A204.1 (cell line): ENCODE data around the gene MAGI3.
"Not testable (repeated sequence)": the region's sequence is repeated elsewhere in the genome, so short reads cannot be mapped to it uniquely, and the experiment has no call there.

ENCODE experiments used
- FAIRE-seq: peaks from 2 replicates; lab custom pipeline; 2012; peaks lifted over from hg19 to GRCh38; lab: Jason Lieb, UNC

The MAGI3 gene

DNA sequence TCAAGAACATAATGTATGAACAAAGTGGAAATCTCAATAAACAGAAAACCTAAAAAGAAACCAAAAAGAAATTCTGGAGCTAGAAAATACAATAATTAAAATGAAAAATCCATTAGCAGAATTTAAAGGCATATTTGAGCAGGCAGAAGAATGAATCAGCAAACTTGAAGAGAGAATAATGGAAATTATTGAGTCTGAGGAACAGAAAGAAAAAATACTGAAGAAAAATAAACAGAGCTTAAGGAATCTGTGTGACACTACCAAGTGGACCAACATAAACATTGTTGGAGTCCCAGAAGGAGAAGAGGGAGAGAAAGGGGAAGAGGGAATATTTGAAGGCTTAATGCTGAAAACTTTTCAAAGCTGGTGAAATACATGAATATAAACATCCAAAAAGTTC is 54.5 kb downstream of the MAGI3 start:
- FAIRE-seq: no peak

DNA sequence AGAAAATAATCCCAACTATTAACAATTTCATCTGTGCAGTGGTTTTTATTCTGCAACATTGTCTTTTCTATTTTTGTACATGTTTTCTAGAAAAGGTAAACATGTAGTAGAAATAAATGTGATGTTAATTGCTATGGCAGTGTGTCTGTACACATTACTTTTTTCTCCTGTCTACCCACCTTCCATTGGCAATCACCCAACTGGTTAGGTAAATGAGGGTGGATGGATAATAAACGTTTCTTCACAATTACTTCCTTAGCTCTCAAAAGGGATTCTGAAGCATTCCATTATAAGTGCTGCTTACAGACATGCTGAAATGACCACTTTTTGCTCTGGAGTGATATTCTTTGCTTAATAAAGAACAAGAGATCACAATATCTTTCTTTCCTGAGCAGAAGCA is 61.4 kb downstream of the MAGI3 start:
- FAIRE-seq: no peak

DNA sequence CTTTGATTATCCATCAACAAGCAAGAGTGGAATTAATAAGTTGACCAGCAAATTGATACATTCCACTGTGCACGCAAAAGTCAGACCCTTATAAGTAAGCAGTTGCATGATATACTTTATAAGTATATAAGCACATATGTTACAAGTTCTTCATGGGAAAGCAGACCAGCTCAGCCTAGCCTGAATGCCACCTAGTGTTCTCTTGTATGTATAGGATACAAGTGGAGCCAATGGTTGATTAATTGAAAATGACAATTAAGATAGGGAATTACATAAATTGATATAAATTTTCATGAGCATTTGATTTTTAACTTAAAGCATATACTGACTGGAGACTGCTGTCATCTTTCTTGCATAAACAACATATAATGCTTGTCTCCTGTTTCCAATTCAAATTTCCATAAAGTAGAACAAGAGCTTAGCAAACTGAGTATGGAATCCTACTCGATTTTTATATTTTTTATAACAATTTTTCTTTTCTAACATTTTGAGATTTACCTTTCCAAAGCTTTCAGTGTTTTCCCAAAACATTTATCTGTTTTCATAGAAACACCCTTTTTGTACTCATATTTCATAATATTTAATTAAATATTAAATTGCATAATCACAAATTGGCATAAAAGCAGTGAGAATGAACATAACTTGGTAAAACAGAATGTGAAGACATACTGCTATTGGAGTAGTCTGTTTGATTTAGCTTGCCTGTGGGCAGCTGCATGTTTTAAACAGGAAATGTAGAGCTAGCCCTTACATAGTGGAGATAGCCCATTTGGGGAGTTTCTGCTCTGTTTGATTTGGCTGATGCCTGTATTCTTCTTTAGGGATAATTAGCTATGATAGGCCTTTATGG is 62.8 kb downstream of the MAGI3 start:
- FAIRE-seq: peak; percentile 74

- no peak for FAIRE-seq
These were observed 63.4 kb downstream of the MAGI3 start for GRCh38 chr1:113453771-113454083.

DNA sequence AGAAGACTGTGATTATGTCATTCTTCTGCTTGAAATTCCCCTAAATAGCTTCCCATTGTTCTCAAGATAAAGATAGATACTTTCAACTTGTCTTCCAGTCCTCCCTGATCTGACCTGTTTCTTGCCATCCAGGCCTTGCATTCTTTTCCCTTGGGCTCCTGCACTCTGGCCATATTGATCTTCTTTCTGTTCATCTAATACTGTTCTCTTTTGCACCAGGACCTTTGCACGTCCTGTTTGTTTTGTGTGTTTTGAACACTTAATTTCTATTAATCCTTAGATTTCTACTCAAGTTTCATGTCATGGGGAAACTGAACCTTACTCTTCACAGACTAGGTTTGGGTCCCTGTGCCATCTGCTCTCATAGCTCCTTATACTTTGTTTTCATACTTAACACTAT is 65.1 kb downstream of the MAGI3 start:
- no peak for FAIRE-seq

DNA sequence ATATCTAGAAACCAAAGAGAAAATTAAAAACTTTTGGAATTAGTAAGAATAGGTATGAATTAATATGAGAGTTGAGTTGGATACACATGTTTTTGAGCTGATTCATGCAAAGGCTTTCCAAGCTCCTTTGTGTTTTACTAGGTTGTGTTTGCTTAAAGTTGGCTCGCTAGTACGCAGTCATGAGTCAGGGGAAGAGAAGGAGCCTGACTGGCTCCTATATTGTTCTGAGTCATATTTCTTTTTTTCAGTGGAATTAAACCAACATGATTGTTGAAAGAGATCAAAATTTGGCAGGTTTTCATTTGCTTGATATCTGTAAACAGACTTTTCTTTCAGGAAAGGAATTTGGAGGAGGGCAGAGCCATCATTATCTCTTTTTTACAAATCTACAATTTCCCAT is 66.7 kb downstream of the MAGI3 start:
- FAIRE-seq: no peak

- no peak for FAIRE-seq
These were observed 69.0 kb downstream of the MAGI3 start for GRCh38 chr1:113459279-113459678.

GRCh38 chr1:113467991-113468390 is 77.7 kb downstream of the MAGI3 start:
- no peak for FAIRE-seq

- not testable (repeated sequence) for FAIRE-seq
These were observed 88.3 kb downstream of the MAGI3 start for GRCh38 chr1:113478427-113479195.

DNA sequence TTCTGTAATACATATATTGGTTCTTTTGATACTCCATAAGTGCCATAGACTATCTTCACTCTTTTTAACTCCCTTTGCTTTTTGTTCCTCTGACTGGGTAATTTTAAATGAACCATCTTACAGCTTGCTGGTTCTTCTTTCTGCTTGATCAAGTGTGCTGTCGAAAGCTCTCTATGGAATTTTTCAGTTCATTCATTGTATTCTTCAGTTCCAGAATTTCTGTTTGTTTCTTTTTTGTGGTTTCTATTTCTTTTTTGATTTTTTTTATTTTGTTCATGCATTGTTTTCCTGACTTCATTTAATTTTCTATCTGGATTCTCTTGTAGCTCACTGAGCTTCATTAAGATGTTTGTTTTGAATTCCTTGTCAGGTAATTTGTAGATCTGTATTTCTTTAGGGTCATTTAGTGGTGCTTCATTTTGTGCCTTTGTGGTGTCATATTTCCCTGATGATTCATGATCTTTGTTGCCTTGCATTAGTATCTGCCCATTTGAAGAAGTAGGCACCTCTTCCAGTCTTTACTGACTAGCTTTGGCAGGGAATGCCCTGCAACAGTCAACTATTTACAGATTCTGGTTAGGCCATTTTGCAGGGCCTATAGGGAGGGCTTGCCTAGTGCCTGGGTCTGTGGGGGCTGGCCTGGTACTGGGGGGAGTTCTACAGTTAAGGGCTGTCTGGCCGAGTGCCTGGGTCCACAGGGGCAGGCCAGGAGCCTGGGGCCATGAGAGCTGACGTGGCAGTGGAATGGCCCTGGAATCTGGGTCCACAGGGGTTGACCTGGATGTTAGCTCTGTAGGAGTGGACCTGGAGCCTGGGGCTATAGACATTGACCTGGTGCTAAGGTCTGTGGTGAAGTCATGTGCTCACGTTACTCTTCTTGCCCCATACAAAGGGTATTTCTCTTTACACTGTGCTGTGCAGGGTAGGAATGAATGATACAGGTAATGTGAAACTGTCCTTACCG is 89.7 kb downstream of the MAGI3 start:
- no peak for FAIRE-seq

- not testable (repeated sequence) for FAIRE-seq
These were observed 94.8 kb downstream of the MAGI3 start for GRCh38 chr1:113485131-113485530.

- no peak for FAIRE-seq
These were observed 98.4 kb downstream of the MAGI3 start for GRCh38 chr1:113488576-113489177.

GRCh38 chr1:113490384-113490783 is 100.1 kb downstream of the MAGI3 start:
- FAIRE-seq: no peak

GRCh38 chr1:113493533-113493932 is 103.2 kb downstream of the MAGI3 start:
- FAIRE-seq: no peak

GRCh38 chr1:113505357-113505756 is 115.0 kb downstream of the MAGI3 start:
- no peak for FAIRE-seq

GRCh38 chr1:113507552-113508214 is 117.4 kb downstream of the MAGI3 start:
- no peak for FAIRE-seq

DNA sequence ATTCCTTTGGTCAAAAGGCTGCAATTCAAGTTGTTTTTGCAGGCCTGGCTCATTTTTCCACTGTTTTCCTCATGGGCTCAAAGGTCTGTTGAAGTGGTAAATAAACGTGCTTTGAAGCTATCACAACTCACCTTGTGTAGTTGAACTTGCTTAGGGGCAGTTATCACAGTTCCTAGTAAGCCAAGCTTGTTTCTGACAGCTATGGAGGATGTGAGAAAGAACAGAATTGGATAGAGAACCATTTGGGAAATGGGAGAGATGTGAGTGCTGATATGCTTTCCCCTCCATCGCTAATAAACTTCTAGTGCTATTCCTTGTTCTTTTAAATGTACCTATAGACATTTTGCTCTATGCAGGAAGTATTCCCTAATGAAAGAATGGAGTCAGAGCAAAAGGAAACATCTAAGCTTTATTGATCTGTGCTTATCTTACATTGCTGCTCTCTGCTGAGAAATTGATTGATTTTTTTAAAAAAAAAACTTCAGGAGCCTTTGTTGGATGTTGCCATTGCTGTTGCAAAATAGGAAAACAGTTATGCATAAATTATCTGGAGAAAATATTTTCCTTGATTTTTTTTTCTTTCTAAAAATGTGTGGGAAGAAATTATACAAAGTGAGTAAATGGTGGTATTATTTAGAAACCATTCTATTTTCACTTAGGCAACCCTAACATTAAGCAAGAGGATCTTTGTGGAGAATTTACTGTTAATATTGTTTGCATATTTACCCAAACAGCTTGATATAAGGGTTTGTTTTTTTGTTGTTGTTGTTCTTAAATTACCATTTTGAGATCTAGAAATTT is 118.2 kb downstream of the MAGI3 start:
- FAIRE-seq: no peak

DNA sequence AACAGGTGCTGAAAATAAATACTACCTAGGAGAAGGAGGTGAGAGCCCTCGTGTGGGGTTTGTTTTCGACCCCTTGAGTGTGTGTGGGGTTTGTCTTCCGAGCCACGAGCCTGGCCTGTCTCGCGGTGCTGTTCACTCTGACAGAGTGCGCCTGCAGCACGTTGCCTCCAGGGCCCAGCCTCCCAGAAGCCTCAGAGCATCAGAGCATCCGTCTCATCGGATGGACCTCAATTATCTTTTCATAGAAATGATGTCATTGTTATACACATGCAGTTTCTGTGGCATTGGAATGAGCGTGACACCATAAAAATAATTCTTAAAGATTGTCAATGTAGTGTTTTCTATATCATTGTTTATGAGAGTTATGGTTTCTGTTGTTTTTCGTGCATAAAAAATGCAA is 119.5 kb downstream of the MAGI3 start:
- FAIRE-seq: not testable (repeated sequence)

- no peak for FAIRE-seq
These were observed 121.0 kb downstream of the MAGI3 start for GRCh38 chr1:113511269-113511668.

DNA sequence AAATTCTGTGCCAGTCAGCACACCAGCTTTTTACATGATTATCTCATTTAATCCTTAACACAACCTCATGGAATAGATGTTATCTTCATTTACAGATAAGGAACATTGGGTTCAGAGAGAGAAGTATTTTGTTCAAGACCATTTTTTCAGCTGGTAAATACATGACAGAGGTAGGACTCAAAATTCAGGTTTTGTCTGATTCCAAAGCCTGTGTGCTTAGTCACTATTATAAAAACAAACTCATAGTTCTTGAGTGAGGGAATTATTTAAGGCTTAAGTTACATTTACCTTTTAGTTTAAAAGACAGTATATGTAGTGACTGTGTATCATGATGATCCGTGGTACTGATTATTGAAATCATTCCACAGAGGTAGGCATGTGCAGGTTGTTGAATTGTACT is 125.2 kb downstream of the MAGI3 start:
- no peak for FAIRE-seq

DNA sequence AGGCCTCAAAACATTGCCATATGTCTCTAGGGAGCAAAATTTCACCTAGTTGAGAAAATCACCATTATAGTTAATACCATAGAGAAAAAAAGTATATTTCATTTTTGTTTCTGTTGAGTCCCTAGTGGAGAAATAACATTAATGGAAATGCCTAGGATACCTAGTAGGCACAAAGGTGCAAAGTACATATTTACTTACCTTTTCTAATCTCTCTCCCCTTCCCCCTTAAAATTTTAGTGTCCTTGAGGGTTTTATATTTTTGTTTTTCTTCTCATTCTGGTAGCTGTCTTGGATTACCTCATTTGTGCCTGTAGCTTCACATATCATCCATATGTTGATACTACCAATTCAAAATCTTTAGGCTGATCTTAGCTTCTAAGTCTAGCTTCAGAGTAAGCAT is 127.0 kb downstream of the MAGI3 start:
- FAIRE-seq: no peak
